SK-N-SH (cell line): ENCODE measurements around the gene CBLB. TPM values are rescaled to one million over a fixed set of nuclear protein-coding genes. Genes with fewer than 3 reads are reported as not detected.

ENCODE experiments used
- CTCF ChIA-PET: fragments of 300-600, 350-600 bp; formaldehyde crosslinking; extraction: SDS; loops from one replicate; lab custom pipeline; 2021; lab: Yijun Ruan, JAX
- POLR2A ChIA-PET: fragments of 350-600 bp; sonication (Branson Sonifier 250); formaldehyde crosslinking; extraction: SDS; loops from one replicate; lab custom pipeline; 2020; ENCODE audit warnings: antibody characterized with exemption, inconsistent platforms; lab: Yijun Ruan, JAX
- DNase-seq: peaks from one replicate; pipeline ENCODE4 v3.0.0; 2012
- H2AFZ ChIP-seq: fragments of 200-600 bp; sonication (generic); 2 replicates; pipeline ENCODE4 v1.8.1; 2016; ENCODE audit warnings: antibody characterized with exemption, mild to moderate bottlenecking, low read depth
- H3F3A ChIP-seq: fragments of 200-600 bp; sonication (generic); replicated peaks from 2 replicates; pipeline ENCODE3; 2016; ENCODE audit warnings: antibody characterized with exemption, mild to moderate bottlenecking; ENCODE audit not compliant: insufficient read depth
- H3K27ac ChIP-seq, 2 experiments: fragments of 200-500 bp in 1 of 2; fragments of 200-600 bp in 1 of 2; sonication (Bioruptor generic) in 1 of 2; sonication (generic), shearing (Covaris generic) in 1 of 2; 2 replicates each; pipeline versions ENCODE4 v1.5.1 to v1.6.1; 2014 to 2016; ENCODE audit warnings: low read depth in 2 of 2, inconsistent platforms in 1 of 2, low read length in 1 of 2, mild to moderate bottlenecking in 1 of 2, mixed read lengths in 1 of 2
- H3K27me3 ChIP-seq: fragments of 200-600 bp; sonication (generic), shearing (Covaris generic); 2 replicates; pipeline ENCODE4 v1.6.1; 2016; ENCODE audit warnings: mixed run types; ENCODE audit not compliant: insufficient read depth
- H3K36me3 ChIP-seq, 2 experiments: fragments of 200-500 bp in 1 of 2; fragments of 200-600 bp in 1 of 2; sonication (Bioruptor generic) in 1 of 2; sonication (generic) in 1 of 2; replicated peaks in 1 of 2; 2 replicates each; pipeline versions ENCODE3 to v1.5.1; 2014 to 2016; ENCODE audit warnings: low read length in 1 of 2, mild to moderate bottlenecking in 1 of 2; ENCODE audit not compliant: insufficient read depth in 2 of 2, control insufficient read depth in 1 of 2
- H3K4me1 ChIP-seq, 2 experiments: fragments of 200-500 bp in 1 of 2; fragments of 200-600 bp in 1 of 2; sonication (Bioruptor generic) in 1 of 2; sonication (generic), shearing (Covaris generic) in 1 of 2; 2 replicates each; pipeline versions ENCODE4 v1.5.1 to v1.6.1; 2014 to 2016; ENCODE audit warnings: low read depth in 1 of 2, low read length in 1 of 2, mixed run types in 1 of 2; ENCODE audit not compliant: insufficient read depth in 2 of 2, control insufficient read depth in 1 of 2
- H3K4me2 ChIP-seq: fragments of 200-600 bp; sonication (generic), shearing (Covaris generic); 2 replicates; pipeline ENCODE4 v1.6.1; 2017; ENCODE audit warnings: mixed run types
- H3K4me3 ChIP-seq, 2 experiments: fragments of 200-500 bp in 1 of 2; fragments of 200-600 bp in 1 of 2; sonication (Bioruptor generic) in 1 of 2; sonication (generic), shearing (Covaris generic) in 1 of 2; 2 replicates each; pipeline versions ENCODE4 v1.5.1 to v1.8.1; 2014 to 2016; ENCODE audit warnings: low read depth in 2 of 2, inconsistent platforms in 1 of 2, low read length in 1 of 2, mild to moderate bottlenecking in 1 of 2, mixed read lengths in 1 of 2, moderate library complexity in 1 of 2
- H3K79me2 ChIP-seq: fragments of 200-600 bp; sonication (generic); 2 replicates; pipeline ENCODE4 v1.8.1; 2017; ENCODE audit warnings: mild to moderate bottlenecking; ENCODE audit not compliant: insufficient read depth
- H3K9ac ChIP-seq: fragments of 200-600 bp; sonication (generic); 2 replicates; pipeline ENCODE4 v1.6.1; 2017; ENCODE audit warnings: mixed run types
- H3K9me2 ChIP-seq: fragments of 200-600 bp; sonication (generic); 2 replicates; pipeline ENCODE4 v1.6.1; 2017; ENCODE audit warnings: mixed run types
- H3K9me3 ChIP-seq: fragments of 200-600 bp; sonication (generic); 2 replicates; pipeline ENCODE4 v1.6.1; 2017; ENCODE audit warnings: mixed run types, mild to moderate bottlenecking, moderate library complexity
- H4K20me1 ChIP-seq: fragments of 200-600 bp; sonication (generic); 2 replicates; pipeline ENCODE4 v1.6.1; 2017; ENCODE audit warnings: mild to moderate bottlenecking, mixed run types; ENCODE audit not compliant: insufficient read depth
- ELF1 ChIP-seq: IDR thresholded peaks from 2 replicates; pipeline ENCODE4 v1.4.0; 2012
- EP300 ChIP-seq, 2 experiments: IDR thresholded peaks; 2 replicates each; pipeline versions ENCODE4 v1.4.0 to v1.6.1; 2012; ENCODE audit warnings: borderline replicate concordance in 1 of 2, low read depth in 1 of 2, low read length in 1 of 2
- FOSL2 ChIP-seq: IDR thresholded peaks from 2 replicates; pipeline ENCODE4 v1.4.0; 2012; ENCODE audit warnings: low read depth, mild to moderate bottlenecking, moderate library complexity, borderline replicate concordance
- FOXJ3 ChIP-seq: sonication (generic); formaldehyde crosslinking; IDR thresholded peaks from 2 replicates; pipeline ENCODE4 v1.5.1; 2020; ENCODE audit warnings: mild to moderate bottlenecking, missing genetic modification reagents
- GABPA ChIP-seq: IDR thresholded peaks from 2 replicates; pipeline ENCODE4 v1.4.0; 2012; ENCODE audit warnings: low read depth, mild to moderate bottlenecking
- MAX ChIP-seq: IDR thresholded peaks from 2 replicates; pipeline ENCODE4 v1.4.0; 2012; ENCODE audit warnings: low read depth
- RAD21 ChIP-seq: IDR thresholded peaks from 2 replicates; pipeline ENCODE4 v1.6.1; 2012; ENCODE audit warnings: mild to moderate bottlenecking, low read length
- RCOR1 ChIP-seq: fragments of 150-350 bp; IDR thresholded peaks from 2 replicates; pipeline ENCODE4 v1.6.1; 2017; ENCODE audit warnings: antibody characterized with exemption, low read length
- REST ChIP-seq: IDR thresholded peaks from 2 replicates; pipeline ENCODE4 v1.6.1; 2012; ENCODE audit warnings: mild to moderate bottlenecking, low read depth, low read length, moderate library complexity
- SIN3A ChIP-seq: IDR thresholded peaks from 2 replicates; pipeline ENCODE4 v1.6.1; 2012; ENCODE audit warnings: low read depth, mild to moderate bottlenecking, low read length, moderate library complexity, borderline replicate concordance
- TEAD4 ChIP-seq: IDR thresholded peaks from 2 replicates; pipeline ENCODE4 v1.4.0; 2012; ENCODE audit warnings: mild to moderate bottlenecking, borderline replicate concordance; ENCODE audit not compliant: insufficient read depth
- USF2 ChIP-seq: fragments of 150-350 bp; IDR thresholded peaks from 2 replicates; pipeline ENCODE4 v1.6.1; 2017; ENCODE audit warnings: antibody characterized with exemption, low read length, low read depth, borderline replicate concordance
- YY1 ChIP-seq: IDR thresholded peaks from 2 replicates; pipeline ENCODE4 v1.4.0; 2012; ENCODE audit warnings: low read depth, mild to moderate bottlenecking
- WGBS: methylation state at CpG from one replicate; pipeline ENCODE4 v1.1.6; 2017; ENCODE audit warnings: low lambda C conversion rate; 5-methylcytosine and 5-hydroxymethylcytosine counted together
- polyA plus RNA-seq, 3 experiments: library from polyadenylated mRNA; depleted of rRNA; stranded (reverse); fragments of >200 nt; gene quantifications; 2 replicates each; pipeline ENCODE4 v1.2.3, GENCODE V29; 2012

CBLB gene
- polyA plus RNA-seq, 1 of the 3 experiments (the other 2 are of a cell fraction) = 4.4 TPM

- Histone ChIP-seq H4K20me1 (no peaks in the 10 kb centered on the region; the same call in 1 of the 2 replicates), H3K9me3 (no peaks in the 10 kb centered on the region), H2AFZ (peak overlapping the region; percentile 87), H3K4me1 (peaks cover 7 to 12% of the 10 kb centered on the region in 2 experiments; a peak in 3 of 4 replicates), H3F3A (no peaks in the 10 kb centered on the region), H3K27ac (peak overlapping the region; percentile 94 to 95), H3K79me2 (peaks cover 51% of the 10 kb centered on the region), H3K4me3 (peak overlapping the region; percentile 84 to 96), H3K27me3 (no peaks in the 10 kb centered on the region), H3K4me2 (peak overlapping the region; percentile 82), H3K36me3 (peaks cover 16 to 22% of the 10 kb centered on the region in 2 experiments), H3K9me2 (no peaks in the 10 kb centered on the region), H3K9ac (peak overlapping the region; percentile 92)
- peak; percentile 76 for DNase-seq
- CTCF ChIA-PET = interaction anchor here (0.6 to 1.8 kb wide), 5 partner anchors 15 to 741 kb away, joined by 3 to 6 read pairs (median 5); no protein-coding TSS in a partner anchor
- WGBS = no CpG with 5 or more reads among the region's 28 CpGs
- peak; percentile 59; the same call in 1 of the 2 replicates for TF ChIP-seq SIN3A
- TF ChIP-seq TEAD4 = no peak
- no peak for TF ChIP-seq ELF1
- no peak for TF ChIP-seq MAX
- TF ChIP-seq REST = no peak
- peak; percentile 6; the same call in 1 of the 2 replicates for TF ChIP-seq RAD21
- TF ChIP-seq, all 33 proteins: peak for 2
- POLR2A ChIA-PET = interaction anchor here (1.4 kb wide), 1 partner anchor 10 kb away, joined by 4 read pairs; no protein-coding TSS in a partner anchor
Measured at GRCh38 chr3:105868431-105868741, 426 bp downstream of the CBLB start.

- H3K36me3 ChIP-seq = peaks cover 16 to 28% of the 10 kb centered on the region in 2 experiments
- peaks cover 57% of the 10 kb centered on the region for H3K79me2 ChIP-seq
- no peaks in the 10 kb centered on the region; the same call in 1 of the 2 replicates for H4K20me1 ChIP-seq
- H3F3A ChIP-seq = no peaks in the 10 kb centered on the region
- H3K27ac ChIP-seq = peak overlapping the region; percentile 94 to 95
- no peaks in the 10 kb centered on the region for H3K9me3 ChIP-seq
- peaks cover 7 to 12% of the 10 kb centered on the region in 2 experiments; a peak in 3 of 4 replicates for H3K4me1 ChIP-seq
- DNase-seq = no peak
- peak overlapping the region; percentile 82 for H3K4me2 ChIP-seq
- peak overlapping the region; percentile 92 for H3K9ac ChIP-seq
- POLR2A ChIA-PET = interaction anchor here (1.4 kb wide), 1 partner anchor 10 kb away, joined by 4 read pairs; no protein-coding TSS in a partner anchor
- peak overlapping the region; percentile 84 to 96 for H3K4me3 ChIP-seq
- no peaks in the 10 kb centered on the region for H3K27me3 ChIP-seq
- no peaks in the 10 kb centered on the region for H3K9me2 ChIP-seq
- H2AFZ ChIP-seq = peak overlapping the region; percentile 87
- CTCF ChIA-PET = interaction anchor here (0.6 to 1.8 kb wide), 5 partner anchors 16 to 742 kb away, joined by 3 to 6 read pairs (median 5); no protein-coding TSS in a partner anchor
- WGBS = 6% methylated on average over 13 of the region's 16 CpGs
- TF ChIP-seq EP300 (IDR thresholded peaks at IDR 0.05; ENCODE audit: borderline replicate concordance in 1 of 2, low read depth in 1 of 2, low read length in 1 of 2) (no peak), FOXJ3 (no peak), YY1 (no peak), FOSL2 (no peak), RCOR1 (no peak), USF2 (no peak), SIN3A (no peak), GABPA (no peak)
Measured at GRCh38 chr3:105867712-105868430, 941 bp downstream of the CBLB start.
